AG09309 (cell line): ENCODE data around the gene BTBD9.

ENCODE experiments used
- DNase-seq: peaks from one replicate; pipeline ENCODE4 v3.0.0-alpha.2; 2010; ENCODE audit warnings: low read depth
- H3K4me3 ChIP-seq: 2 replicates; pipeline ENCODE4 v1.5.1; 2011; ENCODE audit warnings: mild to moderate bottlenecking, low read depth, low read length, moderate library complexity; ENCODE audit not compliant: control insufficient read depth
- TF ChIP-seq, protein P1 (sequence below): IDR thresholded peaks from 2 replicates; pipeline ENCODE4 v1.5.1; 2011; ENCODE audit warnings: mild to moderate bottlenecking, low read depth, low read length, inconsistent platforms; ENCODE audit not compliant: insufficient read depth, control insufficient read depth; ENCODE audit errors: missing control alignments

Gene BTBD9

DNA sequence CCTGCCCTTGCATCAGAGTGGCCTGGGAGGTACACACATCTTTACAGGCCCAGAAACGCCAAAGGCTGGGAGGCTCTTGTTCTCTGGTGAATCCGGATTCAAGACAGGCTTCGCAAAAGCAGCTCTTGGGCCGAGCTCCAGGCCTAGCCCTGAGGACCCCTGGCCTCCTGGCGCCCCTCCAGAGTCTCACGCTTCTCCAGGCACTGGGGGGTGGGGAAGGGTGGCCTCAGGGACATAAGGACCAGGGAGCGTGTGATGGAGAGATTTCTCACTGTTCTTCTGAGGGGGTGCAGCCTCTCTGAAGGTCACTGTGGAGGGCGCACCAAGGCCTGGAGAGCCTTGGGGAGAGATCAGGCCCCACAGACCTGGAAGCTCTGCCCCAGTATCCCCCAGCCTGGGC lies 471.0 kb downstream of the BTBD9 start:
- DNase-seq = no peak
- no peak overlapping the region for H3K4me3 ChIP-seq
- TF ChIP-seq, protein P1, sequence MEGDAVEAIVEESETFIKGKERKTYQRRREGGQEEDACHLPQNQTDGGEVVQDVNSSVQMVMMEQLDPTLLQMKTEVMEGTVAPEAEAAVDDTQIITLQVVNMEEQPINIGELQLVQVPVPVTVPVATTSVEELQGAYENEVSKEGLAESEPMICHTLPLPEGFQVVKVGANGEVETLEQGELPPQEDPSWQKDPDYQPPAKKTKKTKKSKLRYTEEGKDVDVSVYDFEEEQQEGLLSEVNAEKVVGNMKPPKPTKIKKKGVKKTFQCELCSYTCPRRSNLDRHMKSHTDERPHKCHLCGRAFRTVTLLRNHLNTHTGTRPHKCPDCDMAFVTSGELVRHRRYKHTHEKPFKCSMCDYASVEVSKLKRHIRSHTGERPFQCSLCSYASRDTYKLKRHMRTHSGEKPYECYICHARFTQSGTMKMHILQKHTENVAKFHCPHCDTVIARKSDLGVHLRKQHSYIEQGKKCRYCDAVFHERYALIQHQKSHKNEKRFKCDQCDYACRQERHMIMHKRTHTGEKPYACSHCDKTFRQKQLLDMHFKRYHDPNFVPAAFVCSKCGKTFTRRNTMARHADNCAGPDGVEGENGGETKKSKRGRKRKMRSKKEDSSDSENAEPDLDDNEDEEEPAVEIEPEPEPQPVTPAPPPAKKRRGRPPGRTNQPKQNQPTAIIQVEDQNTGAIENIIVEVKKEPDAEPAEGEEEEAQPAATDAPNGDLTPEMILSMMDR = no peak

DNA sequence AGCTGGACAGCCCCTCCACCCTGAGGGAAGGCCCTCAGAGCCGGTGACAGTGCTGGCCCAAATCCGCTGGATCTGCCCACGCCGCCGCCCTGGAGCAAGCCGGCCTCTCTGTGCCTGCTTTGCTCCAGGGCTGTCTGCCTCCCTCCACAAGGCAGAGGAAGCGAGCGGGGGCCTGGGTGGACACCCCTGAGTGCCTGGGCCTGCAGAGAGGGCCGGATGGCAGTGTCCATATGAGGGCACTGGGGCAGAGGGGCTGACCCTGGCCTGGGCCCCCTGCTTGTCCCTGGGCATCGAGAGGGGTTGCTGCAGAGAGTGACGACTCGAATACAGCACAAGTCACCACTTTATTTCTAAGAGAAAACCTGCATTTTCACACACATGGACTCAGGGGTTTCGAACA lies 471.6 kb downstream of the BTBD9 start:
- H3K4me3 ChIP-seq = no peak overlapping the region
- TF ChIP-seq, protein P1 = no peak
- DNase-seq = no peak

DNA sequence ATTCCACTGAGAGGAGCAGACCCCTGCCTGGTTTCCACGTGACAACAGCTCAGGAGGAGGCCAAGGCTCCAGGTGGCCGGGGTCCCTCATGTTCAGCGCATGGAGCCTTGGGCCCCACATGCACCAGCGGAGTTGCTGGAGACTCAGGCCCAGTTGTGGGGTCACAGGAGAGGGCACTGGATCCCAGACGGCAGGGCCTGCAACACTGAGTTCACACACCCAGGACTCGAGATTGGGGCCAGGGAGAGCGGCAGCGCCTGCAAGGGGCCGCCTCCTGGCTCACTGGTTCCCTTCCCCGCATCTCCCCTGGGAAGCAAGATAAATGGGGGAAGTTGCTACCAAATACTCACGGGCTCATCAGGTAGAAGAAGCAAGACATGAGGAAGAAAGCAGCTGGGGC lies 472.1 kb downstream of the BTBD9 start:
- no peak overlapping the region for H3K4me3 ChIP-seq
- TF ChIP-seq, protein P1 = no peak

DNA sequence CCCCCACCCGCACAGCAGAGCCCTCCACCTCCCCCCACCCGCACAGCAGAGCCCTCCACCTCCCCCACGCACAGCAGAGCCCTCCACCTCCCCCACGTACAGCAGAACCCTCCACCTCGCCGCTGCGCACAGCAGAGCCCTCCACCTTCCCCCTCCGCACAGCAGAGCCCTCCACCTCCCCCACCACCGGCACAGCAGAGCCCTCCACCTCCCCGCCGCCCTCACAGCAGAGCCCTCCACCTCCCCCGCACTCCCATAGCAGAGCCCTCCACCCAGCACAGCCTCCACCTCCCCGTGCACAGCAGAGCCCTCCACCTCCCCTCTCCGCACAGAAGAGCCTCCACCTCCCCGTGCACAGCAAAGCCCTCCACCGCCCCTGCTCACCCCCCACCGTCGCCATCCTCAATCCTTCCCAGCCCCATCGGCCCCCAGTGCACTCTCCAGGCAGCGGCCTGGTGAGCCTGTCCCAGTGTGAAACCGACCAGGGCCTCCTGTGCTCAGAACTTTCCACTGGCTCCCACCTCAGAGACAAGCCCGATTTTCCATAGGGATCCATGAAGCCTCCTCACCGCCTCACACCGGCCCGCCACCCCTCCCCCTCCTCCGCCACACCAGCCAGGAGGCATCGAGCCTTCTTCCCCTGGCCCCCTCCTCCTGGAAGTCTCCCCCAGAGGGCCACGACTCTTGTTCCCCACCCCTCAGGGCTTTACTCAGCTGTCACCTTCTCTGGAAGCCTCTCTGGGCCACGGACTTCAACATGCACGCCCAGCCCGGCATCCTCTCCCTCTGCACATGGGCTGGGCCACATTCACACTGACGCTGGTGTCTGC lies 473.1 kb downstream of the BTBD9 start:
- no peak overlapping the region for H3K4me3 ChIP-seq
- DNase-seq = no peak
- TF ChIP-seq, protein P1 = no peak

More for the DNA sequence above, 472.1 kb downstream of the BTBD9 start:
- DNase-seq = no peak

DNA sequence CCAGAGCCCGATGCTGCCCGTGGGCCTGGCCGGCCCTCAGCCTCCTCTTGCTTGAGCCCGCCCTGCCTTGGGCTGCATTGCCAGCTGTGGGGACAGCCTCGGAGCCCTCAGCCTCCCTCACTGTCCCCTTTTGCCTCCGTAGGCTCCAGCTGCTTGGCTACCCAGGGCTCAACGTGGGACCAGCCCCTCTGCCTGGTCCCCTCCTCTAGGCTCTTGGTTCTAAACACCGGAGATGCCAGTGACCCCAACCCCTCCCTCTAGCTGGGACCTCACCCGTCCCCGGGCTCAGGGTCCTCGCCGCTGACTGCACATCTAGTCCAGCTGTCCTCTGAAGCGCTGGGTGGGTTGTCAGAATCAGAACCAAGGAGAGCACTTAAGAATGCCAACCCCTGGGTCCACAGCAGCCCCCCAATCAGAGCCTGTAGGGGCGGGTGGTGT lies 475.0 kb downstream of the BTBD9 start:
- TF ChIP-seq, protein P1 = no peak
- DNase-seq = no peak

DNA sequence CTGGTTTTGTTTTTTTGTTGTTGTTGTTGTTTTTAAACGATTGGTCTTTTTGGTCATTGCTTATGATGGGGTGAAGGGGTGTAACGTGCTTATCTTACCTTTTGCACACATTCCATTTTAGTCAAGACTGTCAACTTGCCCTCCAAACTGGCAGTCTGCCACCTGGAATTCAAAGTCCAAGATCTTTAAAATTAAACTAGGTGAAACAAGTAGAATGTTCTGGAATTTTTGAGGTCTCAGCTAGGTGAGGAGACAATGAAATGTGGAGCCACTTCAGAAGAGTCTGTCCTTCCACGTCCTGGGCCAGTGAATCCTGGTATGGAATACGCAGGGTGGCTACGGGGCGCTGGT lies 475.6 kb downstream of the BTBD9 start:
- no peak overlapping the region for H3K4me3 ChIP-seq
- TF ChIP-seq, protein P1 = no peak
- no peak for DNase-seq

More for the DNA sequence above, 475.0 kb downstream of the BTBD9 start:
- H3K4me3 ChIP-seq = no peak overlapping the region
